Calu3 (cell line): ENCODE results near the gene UTS2R. TPM values are rescaled to one million over a fixed set of nuclear protein-coding genes. Genes with fewer than 3 reads are reported as not detected.
"Not testable (repeated sequence)": the region's sequence is repeated elsewhere in the genome, so short reads cannot be mapped to it uniquely, and the experiment has no call there.

ENCODE experiments used
- BruUV-seq: library from RNA; stranded (reverse); fragments of 400-500 nt; replicated peaks from 2 replicates; lab custom pipeline; 2021; lab: Mats Ljungman, UMichigan
- CTCF ChIA-PET: fragments of 300-600 bp; sonication (Branson Sonifier 250); formaldehyde crosslinking; loops from one replicate; lab custom pipeline; 2022; ENCODE audit warnings: antibody characterized with exemption; lab: Charles Lee
- DNase-seq: peaks from one replicate; pipeline ENCODE4 v3.0.0; 2022
- H3K27ac Mint-ChIP-seq: one replicate; pipeline ENCODE4 v1.8.0; 2022; ENCODE audit warnings: mixed read lengths; ENCODE audit not compliant: unreplicated experiment
- H3K27me3 Mint-ChIP-seq: one replicate; pipeline ENCODE4 v1.8.0; 2022; ENCODE audit warnings: mixed read lengths; ENCODE audit not compliant: unreplicated experiment
- H3K36me3 Mint-ChIP-seq: one replicate; pipeline ENCODE4 v1.8.0; 2022; ENCODE audit warnings: mild to moderate bottlenecking, moderate library complexity, mixed read lengths; ENCODE audit not compliant: insufficient read depth, unreplicated experiment
- H3K4me1 Mint-ChIP-seq: one replicate; pipeline ENCODE4 v1.8.0; 2022; ENCODE audit warnings: mild to moderate bottlenecking, low read depth, mixed read lengths; ENCODE audit not compliant: unreplicated experiment
- H3K4me3 Mint-ChIP-seq: one replicate; pipeline ENCODE4 v1.8.0; 2022; ENCODE audit warnings: mild to moderate bottlenecking, low read depth, moderate library complexity, mixed read lengths; ENCODE audit not compliant: unreplicated experiment
- H3K9me3 Mint-ChIP-seq: one replicate; pipeline ENCODE4 v1.8.0; 2022; ENCODE audit warnings: low read depth, mixed read lengths; ENCODE audit not compliant: unreplicated experiment
- CTCF ChIP-seq: fragments of 200-600 bp; IDR thresholded peaks from one replicate; pipeline ENCODE4 v1.8.0; 2022; ENCODE audit warnings: antibody characterized with exemption; ENCODE audit not compliant: unreplicated experiment
- intact Hi-C: fragments of 100-400 bp; cut with micrococcal nuclease; formaldehyde crosslinking; loops from one replicate; pipeline ENCODE4 v1.10.0; 2022; ENCODE audit not compliant: unreplicated experiment
- total RNA-seq: library from RNA; stranded (reverse); gene quantifications from 2 replicates; pipeline ENCODE4 v1.2.3, GENCODE V29; 2022

UTS2R gene
- total RNA-seq, 1 experiment from 2014 or later: not detected

GRCh38 chr17:82355770-82356427 lies 15.7 kb upstream of the UTS2R start:
- no peak for TF ChIP-seq CTCF
- intact Hi-C loops: no loop called here
- no peak for DNase-seq
- CTCF ChIA-PET: interaction anchor here (0.6 kb wide), 1 partner anchor 33 kb away, joined by 3 read pairs; no protein-coding TSS in a partner anchor
- Mint-ChIP-seq H3K4me3 (no peak overlapping the region), H3K27me3 (peaks cover 15% of the 10 kb centered on the region), H3K9me3 (no peaks in the 10 kb centered on the region), H3K36me3 (no peaks in the 10 kb centered on the region), H3K4me1 (peaks cover 9% of the 10 kb centered on the region), H3K27ac (no peak overlapping the region)
- BruUV-seq: no TSS peak

- no peaks in the 10 kb centered on the region for H3K9me3 Mint-ChIP-seq
- no peak overlapping the region for H3K4me3 Mint-ChIP-seq
- BruUV-seq: no TSS peak
- peaks cover 9% of the 10 kb centered on the region for H3K4me1 Mint-ChIP-seq
- CTCF ChIA-PET: no interaction called here
- no peaks in the 10 kb centered on the region for H3K36me3 Mint-ChIP-seq
- intact Hi-C loops: no loop called here
- DNase-seq: no peak
- H3K27me3 Mint-ChIP-seq: peaks cover 22% of the 10 kb centered on the region
- H3K27ac Mint-ChIP-seq: no peak overlapping the region
- no peak for TF ChIP-seq CTCF
These were observed 14.7 kb upstream of the UTS2R start for GRCh38 chr17:82356845-82357355.

- H3K4me1 Mint-ChIP-seq: peaks cover 9% of the 10 kb centered on the region
- no peak for DNase-seq
- H3K9me3 Mint-ChIP-seq: no peaks in the 10 kb centered on the region
- H3K4me3 Mint-ChIP-seq: no peak overlapping the region
- CTCF ChIA-PET: interaction anchor here (0.6 to 0.7 kb wide), 2 partner anchors 17 to 28 kb away, joined by 4 to 6 read pairs; no protein-coding TSS in a partner anchor
- no TSS peak for BruUV-seq
- intact Hi-C loops: no loop called here
- peaks cover 27% of the 10 kb centered on the region for H3K27me3 Mint-ChIP-seq
- H3K36me3 Mint-ChIP-seq: no peaks in the 10 kb centered on the region
- H3K27ac Mint-ChIP-seq: no peak overlapping the region
- no peak for TF ChIP-seq CTCF
These were observed 14.2 kb upstream of the UTS2R start for GRCh38 chr17:82357394-82357793.

- intact Hi-C loops: no loop called here
- DNase-seq: no peak
- Mint-ChIP-seq H3K27me3 (peaks cover 28% of the 10 kb centered on the region), H3K27ac (peak within 1 kb of the TSS; percentile 2), H3K9me3 (no peaks in the 10 kb centered on the region), H3K4me3 (no peak within 1 kb of the TSS), H3K36me3 (no peaks in the 10 kb centered on the region), H3K4me1 (peaks cover 9% of the 10 kb centered on the region)
- CTCF ChIA-PET: interaction anchor here (0.6 kb wide), 2 partner anchors 8 to 36 kb away, joined by 6 read pairs; no protein-coding TSS in a partner anchor
- TF ChIP-seq CTCF: no peak
- BruUV-seq: no TSS peak
These were observed 12.9 kb upstream of the UTS2R start, which contains the start of gene TEX19 for GRCh38 chr17:82358465-82359350. Gene TEX19 (plus strand): TSS chr17:82359247. CDS start chr17:82362151, 2,904 bp downstream.

- H3K36me3 Mint-ChIP-seq, H3K27ac Mint-ChIP-seq, H3K4me3 Mint-ChIP-seq, H3K4me1 Mint-ChIP-seq, H3K9me3 Mint-ChIP-seq, BruUV-seq, DNase-seq, intact Hi-C loops: not testable (repeated sequence)
- CTCF ChIA-PET: interaction anchor here (0.6 kb wide), 1 partner anchor 9 kb away, joined by 6 read pairs; no protein-coding TSS in a partner anchor
- H3K27me3 Mint-ChIP-seq: peaks cover 31% of the 10 kb centered on the region
These were observed 12.0 kb upstream of the UTS2R start for GRCh38 chr17:82359451-82360074.
